ENCODE results near the gene FZD7.

Gene FZD7

DNA sequence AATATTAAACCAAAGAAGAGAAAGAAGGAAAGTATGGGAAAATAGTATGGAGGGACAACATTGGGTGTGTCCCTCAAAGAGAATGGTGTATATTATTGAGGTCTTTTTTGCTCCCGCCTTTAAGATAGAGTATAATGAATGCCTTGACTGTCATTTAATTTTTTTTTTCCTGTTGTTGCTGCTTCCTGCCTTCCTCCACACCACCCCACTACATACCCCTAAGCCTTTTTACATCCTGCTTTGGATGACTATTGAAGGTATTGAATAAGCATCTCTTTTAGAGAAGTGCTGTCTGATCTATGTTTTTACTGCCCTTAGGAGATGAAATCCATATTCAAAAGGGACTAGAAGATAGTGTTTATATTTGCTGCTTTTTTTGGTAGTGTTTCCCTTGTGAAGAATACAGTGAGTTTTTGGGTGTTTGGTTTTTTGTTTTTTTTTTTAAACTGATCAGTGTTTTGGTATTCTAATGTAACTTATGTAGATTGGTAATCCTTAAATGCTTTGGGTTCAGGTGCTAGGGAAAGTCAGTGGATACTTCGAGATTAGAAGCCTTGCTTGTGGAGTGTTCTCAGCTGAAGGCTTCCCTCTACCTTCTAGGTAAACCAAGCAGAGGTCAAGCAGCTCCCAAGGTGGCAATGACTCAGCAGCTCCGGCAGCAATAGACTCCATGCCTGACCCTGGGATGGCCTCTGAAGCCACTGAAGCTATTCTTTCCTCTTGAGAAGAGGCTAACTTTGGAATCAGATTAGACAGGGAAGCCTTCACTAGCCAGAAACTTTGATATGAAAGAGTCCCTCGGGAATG is 5.0 kb downstream of the FZD7 start:
- Histone ChIP-seq H3K4me3 (ENCODE audit: low read depth, low read length) (no peak overlapping the region), H3K27ac (no peak overlapping the region), H3K36me3 (replicated peaks) (no peaks in the 10 kb centered on the region), H3K27me3 (replicated peaks) (no peaks in the 10 kb centered on the region)
- TF ChIP-seq CTCF (IDR thresholded peaks at IDR 0.05; ENCODE audit: low read depth, low read length, missing control alignments): no peak
- in situ Hi-C loops (cut with HindIII; ENCODE audit: low pct_ligation_motif_present, low sequenced_read_pairs): no loop called here
- DNase-seq: peak; percentile 53

GRCh38 chr2:202039278-202040078 is 5.8 kb downstream of the FZD7 start:
- in situ Hi-C loops (cut with HindIII; ENCODE audit: low pct_ligation_motif_present, low sequenced_read_pairs): no loop called here
- no peak overlapping the region for H3K4me3 ChIP-seq (ENCODE audit: low read depth, low read length)

DNA sequence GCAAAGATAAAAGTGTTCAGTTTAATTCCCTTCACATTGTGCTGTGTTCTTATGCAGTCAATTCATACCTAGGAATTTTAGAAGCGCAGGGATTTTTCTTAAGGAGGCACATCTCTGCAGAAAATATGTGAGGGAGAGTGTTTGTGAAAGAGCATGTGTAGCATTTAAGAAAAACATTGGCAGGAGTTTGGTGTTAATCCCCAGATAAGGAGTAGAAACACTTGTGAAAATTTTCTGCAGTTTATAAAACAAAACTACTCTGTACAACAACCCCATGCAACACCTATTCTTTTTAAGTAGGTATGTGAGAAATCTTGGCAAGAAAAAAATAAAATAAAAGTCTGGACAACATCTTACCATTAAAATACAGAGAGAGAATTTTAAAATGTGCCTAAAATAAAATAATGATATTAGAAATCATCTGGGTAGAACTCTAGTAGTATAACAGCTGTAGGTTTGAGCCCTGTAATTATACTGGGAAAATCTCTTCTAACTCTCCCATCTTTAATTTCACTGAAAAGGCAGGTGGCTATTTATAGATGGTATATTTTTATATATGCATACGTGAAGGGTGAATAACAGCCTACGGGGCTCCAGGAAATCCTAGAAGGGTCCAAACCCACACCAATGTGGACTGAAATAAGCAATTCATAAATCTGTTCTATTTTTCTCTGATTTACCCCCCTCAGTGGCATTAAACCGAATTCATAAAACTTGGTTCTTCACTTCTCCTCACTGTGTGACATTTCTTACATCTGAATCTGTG is 6.6 kb downstream of the FZD7 start:
- Histone ChIP-seq H3K4me3 (ENCODE audit: low read depth, low read length) (no peak overlapping the region), H3K27me3 (replicated peaks) (no peaks in the 10 kb centered on the region), H3K36me3 (replicated peaks) (no peaks in the 10 kb centered on the region), H3K27ac (no peak overlapping the region)
- in situ Hi-C loops (cut with HindIII; ENCODE audit: low pct_ligation_motif_present, low sequenced_read_pairs): no loop called here
- no peak for DNase-seq
- no peak for TF ChIP-seq CTCF (IDR thresholded peaks at IDR 0.05; ENCODE audit: low read depth, low read length, missing control alignments)

More at GRCh38 chr2:202039278-202040078, 5.8 kb downstream of the FZD7 start:
- Histone ChIP-seq H3K36me3 (replicated peaks) (no peaks in the 10 kb centered on the region), H3K27me3 (replicated peaks) (no peaks in the 10 kb centered on the region), H3K27ac (no peak overlapping the region)
- no peak for TF ChIP-seq CTCF (IDR thresholded peaks at IDR 0.05; ENCODE audit: low read depth, low read length, missing control alignments)
- no peak for DNase-seq

- Histone ChIP-seq H3K4me3 (ENCODE audit: low read depth, low read length) (no peak overlapping the region), H3K27ac (no peak overlapping the region), H3K36me3 (replicated peaks) (no peaks in the 10 kb centered on the region), H3K27me3 (replicated peaks) (no peaks in the 10 kb centered on the region)
- in situ Hi-C loops (cut with HindIII; ENCODE audit: low pct_ligation_motif_present, low sequenced_read_pairs): no loop called here
- TF ChIP-seq CTCF (IDR thresholded peaks at IDR 0.05; ENCODE audit: low read depth, low read length, missing control alignments): no peak
- DNase-seq: no peak
These were observed 8.8 kb downstream of the FZD7 start for GRCh38 chr2:202042444-202042843.

GRCh38 chr2:202043475-202043874 is 9.8 kb downstream of the FZD7 start:
- Histone ChIP-seq H3K27ac (no peak overlapping the region), H3K4me3 (ENCODE audit: low read depth, low read length) (no peak overlapping the region), H3K27me3 (replicated peaks) (no peaks in the 10 kb centered on the region), H3K36me3 (replicated peaks) (no peaks in the 10 kb centered on the region)
- in situ Hi-C loops (cut with HindIII; ENCODE audit: low pct_ligation_motif_present, low sequenced_read_pairs): no loop called here
- TF ChIP-seq CTCF (IDR thresholded peaks at IDR 0.05; ENCODE audit: low read depth, low read length, missing control alignments): no peak
- no peak for DNase-seq
